ENCODE data around the gene JSRP1. TPM values are rescaled to one million over a fixed set of nuclear protein-coding genes. Genes with fewer than 3 reads are reported as not detected.

The JSRP1 gene
- total and polyA plus RNA-seq, 2 donors from 2014 or later = 0.37 to 5.0 TPM

GRCh38 chr19:2288338-2288817 is 32.2 kb upstream of the JSRP1 start:
- FAIRE-seq = no peak
- Histone ChIP-seq H3K4me3 (ENCODE audit: low read length in 3 of 3) (no peak overlapping the region), H3K27me3 (ENCODE audit: control insufficient read depth, insufficient read depth, low read length) (peaks cover 16% of the 10 kb centered on the region)

GRCh38 chr19:2287585-2288337 is 31.5 kb upstream of the JSRP1 start:
- Histone ChIP-seq H3K4me3 (ENCODE audit: low read length in 3 of 3) (no peak overlapping the region), H3K27ac (ENCODE audit: low read depth in 2 of 2, low read length in 2 of 2) (no peak overlapping the region), H3K27me3 (ENCODE audit: control insufficient read depth, insufficient read depth, low read length) (peaks cover 16% of the 10 kb centered on the region), H3K9me3 (ENCODE audit: control insufficient read depth in 2 of 3, insufficient read depth in 1 of 3, low read length in 3 of 3) (no peaks in the 10 kb centered on the region), H3K9ac (ENCODE audit: low read length in 3 of 3) (no peak overlapping the region), H3K4me1 (ENCODE audit: control insufficient read depth in 2 of 3, insufficient read depth in 2 of 3, low read depth in 1 of 3, low read length in 3 of 3) (peaks cover 0 to 15% (median 0%) of the 10 kb centered on the region in 3 donors), H3K36me3 (ENCODE audit: control insufficient read depth in 2 of 3, insufficient read depth in 3 of 3, low read length in 3 of 3) (no peaks in the 10 kb centered on the region)
- TF ChIP-seq CTCF (IDR thresholded peaks at IDR 0.05; ENCODE audit: borderline replicate concordance, extremely low read depth, insufficient read depth) = no peak
- FAIRE-seq (no peak), DNase-seq (no peak)
- intact Hi-C loops (cut with DNase I) = no loop called here

More at GRCh38 chr19:2288338-2288817, 32.2 kb upstream of the JSRP1 start:
- Histone ChIP-seq H3K27ac (ENCODE audit: low read depth in 2 of 2, low read length in 2 of 2) (no peak overlapping the region), H3K4me1 (ENCODE audit: control insufficient read depth in 2 of 3, insufficient read depth in 2 of 3, low read depth in 1 of 3, low read length in 3 of 3) (peaks cover 0 to 15% (median 0%) of the 10 kb centered on the region in 3 donors), H3K9me3 (ENCODE audit: control insufficient read depth in 2 of 3, insufficient read depth in 1 of 3, low read length in 3 of 3) (no peaks in the 10 kb centered on the region), H3K36me3 (ENCODE audit: control insufficient read depth in 2 of 3, insufficient read depth in 3 of 3, low read length in 3 of 3) (no peaks in the 10 kb centered on the region), H3K9ac (ENCODE audit: low read length in 3 of 3) (no peak overlapping the region)
- intact Hi-C loops (cut with DNase I) = no loop called here
- no peak for DNase-seq
- TF ChIP-seq CTCF (IDR thresholded peaks at IDR 0.05; ENCODE audit: borderline replicate concordance, extremely low read depth, insufficient read depth) = no peak

DNA sequence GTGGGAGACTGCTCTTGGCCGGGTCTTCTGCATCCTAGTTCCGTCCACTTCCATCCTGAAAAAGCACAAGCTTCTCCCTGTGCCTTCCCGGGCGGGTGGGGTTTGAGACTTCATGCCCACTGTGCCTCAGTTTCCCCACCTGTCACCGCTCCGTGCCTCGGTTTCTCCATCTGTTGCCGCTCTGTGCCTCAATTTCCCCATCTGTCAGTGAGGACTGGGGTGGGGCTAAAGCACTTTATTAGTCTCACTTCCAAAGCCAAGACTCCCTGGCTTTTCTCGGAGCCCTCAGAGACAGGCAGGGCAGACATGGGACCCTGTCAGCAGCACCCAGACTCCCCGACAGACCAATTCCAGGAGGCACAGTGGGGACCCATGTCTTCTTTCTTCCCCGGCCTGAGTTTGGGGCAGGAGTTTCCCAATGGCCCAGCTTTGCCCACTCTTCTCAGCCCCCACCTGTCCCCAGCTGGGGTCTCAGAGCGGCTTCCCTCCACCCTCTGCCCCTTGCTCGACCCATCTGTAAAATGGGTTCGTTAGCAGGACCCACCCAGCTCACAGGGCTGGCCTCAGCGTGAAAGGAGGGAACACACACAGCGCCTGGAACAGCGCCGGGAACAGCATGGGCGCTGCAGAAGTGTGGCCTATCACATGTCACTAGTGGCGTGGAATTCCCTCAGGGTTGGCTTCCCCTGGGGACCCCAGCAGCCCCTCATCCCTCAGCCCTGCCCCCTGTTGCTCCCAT is 30.4 kb upstream of the JSRP1 start:
- no peak for DNase-seq
- H3K4me3 ChIP-seq (ENCODE audit: low read length in 3 of 3) = no peak overlapping the region
- H3K36me3 ChIP-seq (ENCODE audit: control insufficient read depth in 2 of 3, insufficient read depth in 3 of 3, low read length in 3 of 3) = no peaks in the 10 kb centered on the region
- H3K9me3 ChIP-seq (ENCODE audit: control insufficient read depth in 2 of 3, insufficient read depth in 1 of 3, low read length in 3 of 3) = no peaks in the 10 kb centered on the region
- no peak overlapping the region for H3K9ac ChIP-seq (ENCODE audit: low read length in 3 of 3)
- H3K27me3 ChIP-seq (ENCODE audit: control insufficient read depth, insufficient read depth, low read length) = peaks cover 14% of the 10 kb centered on the region
- H3K4me1 ChIP-seq (ENCODE audit: control insufficient read depth in 2 of 3, insufficient read depth in 2 of 3, low read depth in 1 of 3, low read length in 3 of 3) = peaks cover 0 to 15% (median 0%) of the 10 kb centered on the region in 3 donors
- FAIRE-seq = no peak
- TF ChIP-seq CTCF (IDR thresholded peaks at IDR 0.05; ENCODE audit: borderline replicate concordance, extremely low read depth, insufficient read depth) = no peak
- intact Hi-C loops (cut with DNase I) = no loop called here
- no peak overlapping the region for H3K27ac ChIP-seq (ENCODE audit: low read depth in 2 of 2, low read length in 2 of 2)

All from kidney (tissue), 14 donors.